Stromal cell of bone marrow (primary cell): ENCODE results near the gene SNX7.

Experiments used
- DNase-seq: peaks from one replicate; pipeline ENCODE4 v3.0.0-alpha.2; 2012; ENCODE audit warnings: low read depth

SNX7 gene

GRCh38 chr1:98661544-98662355 is at the start of gene SNX7:
Gene SNX7, plus strand, starts transcription at chr1:98661721. Its CDS starts 11 bp downstream, at chr1:98661732.
- DNase-seq = peak; percentile 70

GRCh38 chr1:98637316-98637715 is 24.2 kb upstream of the SNX7 start:
- DNase-seq = no peak

GRCh38 chr1:98638185-98638584 is 23.3 kb upstream of the SNX7 start:
- DNase-seq = no peak

- no peak for DNase-seq
These were observed 17.0 kb upstream of the SNX7 start for GRCh38 chr1:98644510-98644909.

- no peak for DNase-seq
These were observed 10.3 kb upstream of the SNX7 start for GRCh38 chr1:98651116-98651632.

GRCh38 chr1:98653123-98653522 is 8.4 kb upstream of the SNX7 start:
- DNase-seq = no peak

GRCh38 chr1:98659879-98660278 is 1.6 kb upstream of the SNX7 start:
- DNase-seq = no peak

- DNase-seq = no peak
These were observed 479 bp upstream of the SNX7 start for GRCh38 chr1:98660940-98661543.

- DNase-seq = no peak
These were observed 792 bp downstream of the SNX7 start for GRCh38 chr1:98662356-98662670.

- no peak for DNase-seq
These were observed 7.2 kb downstream of the SNX7 start for GRCh38 chr1:98668733-98669132.

- no peak for DNase-seq
These were observed 8.1 kb downstream of the SNX7 start for GRCh38 chr1:98669355-98670296.

GRCh38 chr1:98672189-98672588 is 10.7 kb downstream of the SNX7 start:
- DNase-seq = no peak

- DNase-seq = peak; percentile 65
These were observed 12.7 kb downstream of the SNX7 start for GRCh38 chr1:98674075-98674781.

GRCh38 chr1:98675282-98675681 is 13.8 kb downstream of the SNX7 start:
- no peak for DNase-seq

GRCh38 chr1:98677288-98677687 is 15.8 kb downstream of the SNX7 start:
- peak; percentile 80 for DNase-seq

GRCh38 chr1:98681812-98682211 is 20.3 kb downstream of the SNX7 start:
- no peak for DNase-seq

GRCh38 chr1:98688110-98688739 is 26.7 kb downstream of the SNX7 start:
- no peak for DNase-seq

GRCh38 chr1:98690576-98690975 is 29.1 kb downstream of the SNX7 start:
- DNase-seq = no peak

GRCh38 chr1:98692482-98692881 is 31.0 kb downstream of the SNX7 start:
- no peak for DNase-seq

- no peak for DNase-seq
These were observed 31.9 kb downstream of the SNX7 start for GRCh38 chr1:98693385-98693784.

- no peak for DNase-seq
These were observed 34.6 kb downstream of the SNX7 start for GRCh38 chr1:98696077-98696476.
